Muscle layer of colon (tissue), 2 donors: ENCODE results near the gene CNTNAP5.

Source experiments
- H3K27ac ChIP-seq: one replicate; pipeline ENCODE4 v1.7.0; 2013; ENCODE audit warnings: low read depth, mild to moderate bottlenecking, low read length, moderate library complexity
- H3K27me3 ChIP-seq, 2 donors: one replicate each; pipeline ENCODE4 v1.7.0; 2013; ENCODE audit warnings: low read length in 2 of 2, mild to moderate bottlenecking in 2 of 2; ENCODE audit not compliant: insufficient read depth in 2 of 2, control insufficient read depth in 1 of 2
- H3K36me3 ChIP-seq: one replicate; pipeline ENCODE4 v1.7.0; 2013; ENCODE audit warnings: mild to moderate bottlenecking, low read length; ENCODE audit not compliant: insufficient read depth
- H3K4me1 ChIP-seq: one replicate; pipeline ENCODE4 v1.7.0; 2013; ENCODE audit warnings: mild to moderate bottlenecking, low read length; ENCODE audit not compliant: insufficient read depth
- H3K4me3 ChIP-seq, 2 donors: one replicate each; pipeline ENCODE4 v1.7.0; 2013; ENCODE audit warnings: low read length in 2 of 2, low read depth in 1 of 2, mild to moderate bottlenecking in 1 of 2, moderate library complexity in 1 of 2
- H3K9ac ChIP-seq: one replicate; pipeline ENCODE4 v1.7.0; 2013; ENCODE audit warnings: low read length
- H3K9me3 ChIP-seq: one replicate; pipeline ENCODE4 v1.7.0; 2013; ENCODE audit warnings: mild to moderate bottlenecking, low read length
- donor health status: abdominal sarcoma.
- donor health status: Adenocarcinoma of cecum.

Gene CNTNAP5

GRCh38 chr2:124778076-124778475, 753.0 kb downstream of the CNTNAP5 start:
- H3K4me3 ChIP-seq, result no peak overlapping the region
- no peaks in the 10 kb centered on the region for H3K36me3 ChIP-seq
- H3K4me1 ChIP-seq, result no peaks in the 10 kb centered on the region
- no peaks in the 10 kb centered on the region for H3K9me3 ChIP-seq
- H3K9ac ChIP-seq, result no peak overlapping the region
- no peak overlapping the region for H3K27ac ChIP-seq
- no peaks in the 10 kb centered on the region for H3K27me3 ChIP-seq

GRCh38 chr2:124796647-124797046, 771.6 kb downstream of the CNTNAP5 start:
- no peak overlapping the region for H3K27ac ChIP-seq
- no peak overlapping the region for H3K9ac ChIP-seq
- H3K27me3 ChIP-seq, result no peaks in the 10 kb centered on the region
- H3K9me3 ChIP-seq, result no peaks in the 10 kb centered on the region
- no peaks in the 10 kb centered on the region for H3K36me3 ChIP-seq
- no peaks in the 10 kb centered on the region for H3K4me1 ChIP-seq
- H3K4me3 ChIP-seq, result no peak overlapping the region

- H3K4me3 ChIP-seq, result no peak overlapping the region
- no peak overlapping the region for H3K27ac ChIP-seq
- no peaks in the 10 kb centered on the region for H3K9me3 ChIP-seq
Observed at GRCh38 chr2:124797049-124797448, 772.0 kb downstream of the CNTNAP5 start.

GRCh38 chr2:124798551-124798950, 773.5 kb downstream of the CNTNAP5 start:
- H3K4me1 ChIP-seq, result no peaks in the 10 kb centered on the region
- no peak overlapping the region for H3K27ac ChIP-seq
- H3K9ac ChIP-seq, result no peak overlapping the region
- no peaks in the 10 kb centered on the region for H3K36me3 ChIP-seq
- no peaks in the 10 kb centered on the region for H3K9me3 ChIP-seq
- no peaks in the 10 kb centered on the region for H3K27me3 ChIP-seq
- no peak overlapping the region for H3K4me3 ChIP-seq

More at GRCh38 chr2:124797049-124797448, 772.0 kb downstream of the CNTNAP5 start:
- no peak overlapping the region for H3K9ac ChIP-seq
- H3K4me1 ChIP-seq, result no peaks in the 10 kb centered on the region
- H3K36me3 ChIP-seq, result no peaks in the 10 kb centered on the region
- H3K27me3 ChIP-seq, result no peaks in the 10 kb centered on the region

GRCh38 chr2:124804014-124804940, 779.2 kb downstream of the CNTNAP5 start:
- Histone ChIP-seq H3K4me1 (no peaks in the 10 kb centered on the region), H3K9ac (no peak overlapping the region), H3K9me3 (no peaks in the 10 kb centered on the region), H3K36me3 (no peaks in the 10 kb centered on the region), H3K27me3 (no peaks in the 10 kb centered on the region), H3K27ac (no peak overlapping the region), H3K4me3 (no peak overlapping the region)

- Histone ChIP-seq H3K4me3 (no peak overlapping the region), H3K36me3 (no peaks in the 10 kb centered on the region), H3K4me1 (no peaks in the 10 kb centered on the region), H3K9ac (no peak overlapping the region), H3K9me3 (no peaks in the 10 kb centered on the region), H3K27ac (no peak overlapping the region), H3K27me3 (no peaks in the 10 kb centered on the region)
Observed at GRCh38 chr2:124805060-124805459, 780.0 kb downstream of the CNTNAP5 start.

GRCh38 chr2:124810132-124810531, 785.0 kb downstream of the CNTNAP5 start:
- Histone ChIP-seq H3K9me3 (no peaks in the 10 kb centered on the region), H3K4me3 (no peak overlapping the region)

GRCh38 chr2:124814968-124815745, 790.1 kb downstream of the CNTNAP5 start:
- H3K4me1 ChIP-seq, result no peaks in the 10 kb centered on the region
- H3K9me3 ChIP-seq, result no peaks in the 10 kb centered on the region
- H3K27me3 ChIP-seq, result no peaks in the 10 kb centered on the region
- H3K36me3 ChIP-seq, result no peaks in the 10 kb centered on the region
- no peak overlapping the region for H3K4me3 ChIP-seq
- no peak overlapping the region for H3K27ac ChIP-seq
- H3K9ac ChIP-seq, result no peak overlapping the region

More at GRCh38 chr2:124810132-124810531, 785.0 kb downstream of the CNTNAP5 start:
- Histone ChIP-seq H3K27me3 (no peaks in the 10 kb centered on the region), H3K4me1 (no peaks in the 10 kb centered on the region), H3K36me3 (no peaks in the 10 kb centered on the region), H3K27ac (no peak overlapping the region), H3K9ac (no peak overlapping the region)

- H3K4me1 ChIP-seq, result no peaks in the 10 kb centered on the region
- no peak overlapping the region for H3K9ac ChIP-seq
- no peaks in the 10 kb centered on the region for H3K27me3 ChIP-seq
- no peaks in the 10 kb centered on the region for H3K9me3 ChIP-seq
- H3K27ac ChIP-seq, result no peak overlapping the region
- H3K4me3 ChIP-seq, result no peak overlapping the region
- no peaks in the 10 kb centered on the region for H3K36me3 ChIP-seq
Observed at GRCh38 chr2:124816007-124816406, 790.9 kb downstream of the CNTNAP5 start.

GRCh38 chr2:124822516-124822915, 797.4 kb downstream of the CNTNAP5 start:
- Histone ChIP-seq H3K4me1 (no peaks in the 10 kb centered on the region), H3K27me3 (no peaks in the 10 kb centered on the region), H3K27ac (no peak overlapping the region), H3K4me3 (no peak overlapping the region), H3K36me3 (no peaks in the 10 kb centered on the region), H3K9ac (no peak overlapping the region), H3K9me3 (no peaks in the 10 kb centered on the region)

- Histone ChIP-seq H3K36me3 (no peaks in the 10 kb centered on the region), H3K4me1 (no peaks in the 10 kb centered on the region), H3K27ac (no peak overlapping the region), H3K27me3 (no peaks in the 10 kb centered on the region), H3K9ac (no peak overlapping the region), H3K4me3 (no peak overlapping the region), H3K9me3 (no peaks in the 10 kb centered on the region)
Observed at GRCh38 chr2:124824441-124824840, 799.4 kb downstream of the CNTNAP5 start.
